ENCODE data around the gene NMBR.
"Not testable (repeated sequence)": the region's sequence is repeated elsewhere in the genome, so short reads cannot be mapped to it uniquely, and the experiment has no call there.

Gene NMBR

DNA sequence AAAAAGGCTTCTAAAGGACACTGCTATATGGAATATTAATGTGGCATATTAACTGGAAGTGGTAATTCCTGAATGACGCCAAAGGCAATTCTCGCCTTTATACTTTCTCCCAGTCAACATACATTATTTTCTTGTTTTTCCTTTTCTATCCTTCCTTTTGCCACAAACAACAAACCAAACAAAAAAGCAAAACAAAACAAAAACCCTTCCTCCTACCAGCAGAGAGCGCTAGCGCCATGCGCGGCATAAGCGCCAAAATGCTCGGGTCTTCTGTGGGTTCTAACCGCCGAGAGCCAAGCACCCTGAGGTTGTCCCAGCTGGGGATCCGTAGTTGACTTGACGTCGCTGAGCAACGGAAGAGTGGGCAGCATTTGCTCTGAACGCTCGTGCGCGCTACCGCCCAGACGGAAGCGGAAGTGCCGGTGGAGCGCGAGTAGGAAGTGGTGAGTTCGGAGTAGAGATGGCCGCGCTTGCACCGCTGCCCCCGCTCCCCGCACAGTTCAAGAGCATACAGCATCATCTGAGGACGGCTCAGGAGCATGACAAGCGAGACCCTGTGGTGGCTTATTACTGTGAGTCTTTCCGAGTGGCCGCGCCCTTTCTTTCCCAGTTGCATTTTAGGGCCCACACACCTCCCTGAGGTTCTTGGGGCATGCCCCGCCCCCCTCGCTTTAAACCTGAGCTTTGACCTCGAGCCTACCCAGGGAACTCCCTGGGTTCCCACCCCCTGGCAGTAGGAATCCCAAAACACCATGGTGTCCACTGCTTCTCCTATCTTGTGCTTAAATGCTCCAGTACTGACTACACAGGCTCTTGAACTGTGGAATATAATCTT lies at the start of gene NMBR, which contains the start of gene VTA1:
Gene NMBR, minus strand, starts transcription at position 295 of the 835 bp plus-strand sequence. CDS start 58,464 bp downstream, outside the sequence.
Gene VTA1, plus strand, starts transcription at position 436 of the 835 bp plus-strand sequence. Its CDS starts 25 bp downstream, at position 461.
- peak; percentile 97 for DNase-seq (ENCODE audit: low read depth)

DNA sequence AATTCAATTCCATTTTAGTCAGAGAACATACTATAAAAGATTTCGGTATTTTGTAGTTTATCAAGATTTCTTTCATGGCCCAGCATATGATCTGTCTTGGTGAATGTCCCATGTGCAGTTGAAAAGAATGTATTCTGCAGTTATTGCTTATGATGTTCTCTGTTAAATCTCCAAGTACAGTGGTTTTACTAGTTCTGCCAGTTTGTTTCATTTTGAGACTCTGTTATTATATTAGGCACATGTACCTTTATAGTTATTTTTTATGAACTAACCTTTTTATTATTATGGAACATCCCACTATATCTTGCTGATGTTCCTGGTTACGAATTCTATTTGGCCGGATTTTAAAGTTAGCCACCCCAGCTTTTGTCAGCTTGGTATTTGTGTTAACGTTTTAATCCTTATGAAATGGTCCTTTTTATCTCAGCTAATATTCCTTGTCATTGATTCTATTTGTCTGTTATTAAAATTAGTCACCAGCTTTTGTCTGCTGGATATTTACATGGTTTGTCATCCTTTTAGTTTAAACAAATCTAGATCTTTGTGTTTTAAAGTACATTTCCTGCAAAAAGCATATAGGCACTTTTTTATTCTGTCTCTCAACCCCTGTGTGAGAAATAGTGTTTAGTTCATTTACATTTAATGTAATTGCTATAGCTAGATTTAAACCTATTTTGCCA lies 49.1 kb upstream of the NMBR start:
- DNase-seq (ENCODE audit: low read depth): no peak

- DNase-seq (ENCODE audit: low read depth): no peak
Measured at GRCh38 chr6:142193621-142194020, 46.7 kb upstream of the NMBR start.

DNA sequence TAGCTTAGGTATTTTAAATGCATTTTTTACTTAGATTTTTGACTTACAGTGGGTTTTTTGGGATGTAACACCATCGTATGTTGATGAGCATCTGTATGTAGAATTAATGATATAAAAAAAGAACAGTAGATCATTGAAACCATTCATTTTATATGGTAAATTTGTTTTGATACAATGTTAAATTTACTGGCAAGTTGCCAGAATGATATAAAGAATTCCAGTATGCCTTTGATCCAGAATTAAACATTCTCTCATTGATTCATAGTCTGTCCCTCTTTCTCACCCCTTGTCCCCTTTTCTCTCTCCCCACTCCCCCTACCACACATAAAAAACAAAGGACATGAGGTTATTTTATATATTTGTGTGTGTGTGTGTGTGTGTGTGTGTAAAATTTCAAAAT lies 45.4 kb upstream of the NMBR start:
- no peak for DNase-seq (ENCODE audit: low read depth)

GRCh38 chr6:142189057-142189456 lies 42.1 kb upstream of the NMBR start:
- DNase-seq (ENCODE audit: low read depth): no peak

DNA sequence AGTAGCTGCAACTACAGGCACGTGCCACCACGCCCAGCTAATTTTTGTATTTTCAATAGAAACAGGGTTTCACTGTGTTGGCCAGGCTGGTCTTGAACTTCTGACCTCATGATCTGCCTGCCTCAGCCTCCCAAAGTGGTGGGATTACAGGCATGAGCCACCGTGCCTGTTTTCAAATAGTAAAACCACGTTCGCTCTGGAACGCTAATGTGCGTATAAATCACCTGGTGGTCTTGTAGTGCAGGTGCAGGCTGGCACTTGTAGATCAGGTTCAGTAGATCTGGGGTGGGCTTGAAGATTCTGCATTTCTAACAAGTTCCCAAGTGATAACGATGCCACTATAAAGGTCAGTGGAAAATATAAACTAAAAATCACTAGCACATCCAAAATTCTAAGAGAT lies 41.4 kb upstream of the NMBR start:
- DNase-seq (ENCODE audit: low read depth): not testable (repeated sequence)

DNA sequence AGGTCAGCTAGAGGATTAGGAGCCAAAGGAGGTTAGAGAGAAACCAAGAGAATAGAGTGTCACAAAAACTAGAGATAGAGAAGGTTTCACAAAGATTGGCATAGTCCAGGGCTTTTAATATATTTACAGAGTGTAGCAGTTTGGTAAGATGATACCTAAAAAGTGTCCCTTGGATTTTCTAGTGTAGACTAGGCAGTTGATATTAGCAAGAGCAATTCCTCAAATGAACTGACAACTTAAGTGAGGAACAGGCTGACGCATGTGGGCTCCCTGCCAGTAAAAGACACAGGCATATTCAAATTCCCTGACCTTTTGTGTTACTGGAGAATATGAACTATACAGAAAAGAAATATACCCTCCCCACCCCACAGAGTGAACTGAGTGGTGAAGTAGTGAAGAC lies 40.3 kb upstream of the NMBR start:
- no peak for DNase-seq (ENCODE audit: low read depth)

GRCh38 chr6:142185641-142186040 lies 38.7 kb upstream of the NMBR start:
- DNase-seq (ENCODE audit: low read depth): no peak

DNA sequence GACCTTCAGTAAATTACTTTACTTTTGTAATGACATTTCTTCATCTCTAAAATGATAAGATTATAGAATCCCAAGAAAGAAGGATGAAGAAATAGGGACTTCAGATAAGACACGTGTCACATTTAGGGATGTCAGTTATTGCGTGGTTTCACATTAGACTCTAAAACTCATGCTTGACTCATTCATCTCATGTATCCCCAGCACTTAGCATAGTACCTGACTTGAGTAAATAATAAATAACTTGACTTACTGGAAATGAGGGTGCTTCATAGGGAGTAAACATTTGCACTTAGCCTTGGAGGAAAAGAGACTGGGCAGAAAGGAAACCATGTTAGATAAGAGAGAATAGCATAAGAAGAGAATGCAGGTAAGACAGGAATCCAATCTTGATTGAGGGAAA lies 37.4 kb upstream of the NMBR start:
- DNase-seq (ENCODE audit: low read depth): no peak

- DNase-seq (ENCODE audit: low read depth): no peak
Measured at GRCh38 chr6:142183351-142183750, 36.4 kb upstream of the NMBR start.

GRCh38 chr6:142182004-142182403 lies 35.1 kb upstream of the NMBR start:
- DNase-seq (ENCODE audit: low read depth): no peak

GRCh38 chr6:142178129-142178528 lies 31.2 kb upstream of the NMBR start:
- no peak for DNase-seq (ENCODE audit: low read depth)

DNA sequence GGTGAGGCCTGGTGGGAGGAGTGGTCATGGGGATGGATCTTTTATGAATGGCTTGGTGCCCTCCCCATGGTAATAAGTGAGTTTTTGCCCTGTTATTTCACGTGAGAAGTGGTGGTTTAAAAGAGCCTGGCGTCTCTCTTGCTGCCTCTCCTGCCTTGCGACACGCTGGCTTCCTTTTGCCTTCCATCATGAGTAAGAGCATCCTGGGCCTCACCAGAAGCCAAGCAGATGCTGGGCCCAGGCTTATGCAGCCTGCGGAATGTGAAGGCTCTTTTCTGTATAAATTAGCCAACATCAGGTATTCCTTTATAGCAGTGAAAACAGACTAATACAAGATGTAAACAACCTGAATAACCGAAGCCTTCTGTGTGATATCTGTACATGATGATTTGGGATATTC lies 27.8 kb upstream of the NMBR start:
- no peak for DNase-seq (ENCODE audit: low read depth)

DNA sequence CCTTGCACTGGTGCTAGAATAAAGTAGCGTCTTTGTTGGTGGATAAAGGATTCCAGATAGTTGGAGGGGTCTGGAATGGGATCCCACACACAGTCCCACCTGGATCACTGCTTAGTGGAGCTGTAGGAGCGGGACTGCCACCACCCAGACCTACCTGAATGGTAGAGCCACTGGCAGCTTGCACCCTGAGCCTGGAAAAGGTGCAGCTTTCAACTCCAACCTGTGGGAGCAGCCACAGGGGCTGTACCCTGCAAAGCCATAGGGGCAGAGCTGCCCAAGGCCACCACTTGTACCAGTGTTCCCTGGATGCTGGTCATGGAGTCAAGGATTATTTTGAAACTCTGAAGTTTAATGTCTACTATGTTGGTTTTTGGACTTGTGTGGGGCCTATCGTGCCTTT lies 27.1 kb upstream of the NMBR start:
- no peak for DNase-seq (ENCODE audit: low read depth)

- no peak for DNase-seq (ENCODE audit: low read depth)
Measured at GRCh38 chr6:142172758-142173157, 25.8 kb upstream of the NMBR start.

DNA sequence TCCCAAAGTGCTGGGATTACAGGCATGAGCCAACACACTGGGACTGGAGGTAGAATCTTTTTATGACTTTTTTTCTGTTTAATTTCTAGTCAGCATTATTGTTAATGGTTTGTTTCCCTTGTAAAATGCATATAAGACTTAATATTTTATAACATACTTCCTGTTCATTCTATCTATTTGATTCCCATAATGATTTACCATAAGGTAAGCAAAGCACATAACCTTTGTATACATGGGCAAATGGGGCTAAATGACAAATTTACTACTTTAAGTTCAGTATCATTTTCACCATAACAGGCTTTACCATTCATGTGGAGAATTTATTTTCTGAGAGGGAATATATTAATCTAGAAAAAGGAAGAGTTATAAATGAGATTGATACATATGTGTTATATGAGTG lies 24.4 kb upstream of the NMBR start:
- DNase-seq (ENCODE audit: low read depth): no peak

DNA sequence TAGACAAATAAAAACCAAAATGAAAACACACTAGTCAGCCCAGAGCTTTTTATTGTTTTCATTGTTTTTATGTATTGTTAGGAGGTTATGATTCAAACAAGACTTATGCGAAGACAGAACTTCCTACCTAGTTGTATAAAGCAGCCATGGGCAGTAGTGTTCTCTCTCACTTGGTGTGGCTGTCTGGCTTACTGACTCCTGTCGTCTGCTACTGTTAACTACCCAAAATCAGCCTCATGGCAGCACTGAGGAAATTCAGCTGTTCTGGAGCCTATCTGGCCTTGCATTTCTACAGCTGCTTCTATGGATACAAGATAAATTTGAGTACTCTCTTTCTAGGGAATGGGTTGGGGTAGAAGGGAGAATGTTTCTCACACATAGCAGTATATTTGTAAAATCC lies 20.6 kb upstream of the NMBR start:
- no peak for DNase-seq (ENCODE audit: low read depth)

DNA sequence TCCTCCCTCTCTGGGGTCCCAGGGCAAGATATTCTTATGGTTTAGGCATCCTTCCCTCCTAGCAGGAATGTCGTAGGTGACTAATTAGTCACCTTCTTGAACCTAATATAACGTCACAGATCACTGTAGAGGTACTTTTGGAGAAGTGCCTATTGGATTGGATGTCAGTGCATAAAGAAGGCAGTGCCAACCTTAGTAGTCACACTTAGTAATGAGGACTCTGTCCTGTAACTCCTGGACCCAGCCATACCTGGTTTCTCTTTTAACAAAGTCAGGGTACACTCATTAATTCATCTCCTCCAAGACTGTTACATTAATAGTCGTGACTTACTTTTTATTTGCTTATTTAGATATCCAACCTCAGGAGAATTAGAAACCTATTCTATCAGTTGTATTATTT lies 20.1 kb upstream of the NMBR start:
- DNase-seq (ENCODE audit: low read depth): no peak

- no peak for DNase-seq (ENCODE audit: low read depth)
Measured at GRCh38 chr6:142165227-142165626, 18.3 kb upstream of the NMBR start.

GRCh38 chr6:142162780-142163179 lies 15.9 kb upstream of the NMBR start:
- DNase-seq (ENCODE audit: low read depth): no peak

DNA sequence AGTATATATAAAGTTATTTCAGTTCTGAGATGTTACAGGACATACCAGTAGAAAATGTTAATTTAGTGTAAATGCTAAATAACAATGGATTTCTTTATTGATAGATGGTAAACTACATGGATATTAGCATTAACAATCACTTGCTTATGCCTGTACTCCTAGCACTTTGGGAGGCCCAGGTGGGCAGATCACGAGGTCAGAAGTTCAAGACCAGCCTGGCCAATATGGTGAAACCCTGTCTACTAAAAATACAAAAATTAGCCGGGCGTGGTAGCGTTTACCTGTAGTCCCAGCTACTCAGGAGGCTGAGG lies 9.8 kb upstream of the NMBR start:
- not testable (repeated sequence) for DNase-seq (ENCODE audit: low read depth)

DNA sequence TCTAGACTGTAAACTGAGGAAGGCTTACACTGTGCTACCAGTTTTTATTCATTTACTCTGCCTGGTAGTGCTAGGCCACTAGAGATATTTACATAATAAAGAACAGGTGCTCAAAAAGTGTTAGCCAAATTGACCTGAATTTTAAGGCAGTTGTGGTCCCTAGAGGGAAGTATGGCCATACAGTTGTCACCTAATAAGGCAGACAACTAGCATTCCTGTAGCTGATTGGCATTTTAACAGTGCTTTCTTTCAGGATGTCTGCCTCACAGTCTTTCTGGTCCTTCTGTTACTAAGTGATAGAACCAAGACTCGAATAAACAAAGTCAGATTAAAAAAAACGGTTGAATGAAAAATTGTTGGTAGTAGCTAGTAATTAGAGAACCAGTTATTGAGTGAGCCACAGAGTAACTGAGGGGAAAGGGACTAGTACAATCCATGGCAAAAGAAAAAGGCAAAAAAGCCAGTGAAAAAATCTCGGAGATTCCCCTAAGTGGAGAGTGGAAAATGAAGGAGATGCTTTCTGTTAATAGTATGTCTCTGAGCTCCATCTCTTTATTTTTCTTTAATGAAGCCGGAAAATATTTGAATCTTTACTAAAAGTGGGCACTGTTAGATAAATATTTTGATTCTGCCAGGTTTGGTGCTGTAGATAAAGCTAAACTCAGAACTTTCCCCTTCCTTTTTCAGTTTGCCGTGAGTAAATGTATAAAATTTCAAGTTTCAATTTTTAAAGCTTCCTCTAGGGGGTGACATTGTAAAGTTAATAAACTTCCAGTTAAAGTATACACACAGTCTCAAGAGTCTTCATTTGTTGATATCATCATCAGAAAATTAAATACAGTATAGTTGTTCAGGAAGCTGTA lies 9.2 kb upstream of the NMBR start:
- no peak for DNase-seq (ENCODE audit: low read depth)

DNA sequence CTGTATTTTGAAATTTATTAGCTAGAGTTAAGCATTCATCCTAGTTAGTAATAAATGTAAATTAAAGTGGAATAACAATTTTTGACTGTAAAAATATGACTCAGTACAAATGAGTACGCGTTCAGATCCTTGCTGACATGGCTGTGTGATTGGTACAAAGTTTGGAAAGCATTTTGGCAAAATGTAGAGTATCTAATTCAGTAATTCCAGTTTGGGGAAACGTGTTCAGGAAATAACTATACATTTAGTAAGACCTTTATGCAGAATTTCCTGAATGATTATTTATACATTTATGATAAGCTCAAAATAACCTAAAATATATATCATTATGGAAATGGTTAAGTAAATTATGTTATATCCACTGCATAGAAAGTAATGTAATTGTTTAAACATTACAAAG lies 8.2 kb upstream of the NMBR start:
- DNase-seq (ENCODE audit: low read depth): no peak

Data from HS-27A (cell line).